Nephron progenitor cell (in vitro differentiated cells): ENCODE data around the gene CACNA1B.

Experiments used
- DNase-seq: peaks from one replicate; pipeline ENCODE4 v3.0.0; 2021
- H3K27ac Mint-ChIP-seq: 2 replicates; pipeline ENCODE4 v1.8.0; 2021; ENCODE audit warnings: mild to moderate bottlenecking, moderate library complexity, mixed read lengths
- H3K27me3 Mint-ChIP-seq: 2 replicates; pipeline ENCODE4 v1.8.0; 2021; ENCODE audit warnings: mild to moderate bottlenecking, low read depth, mixed read lengths; ENCODE audit not compliant: poor library complexity
- H3K36me3 Mint-ChIP-seq: 2 replicates; pipeline ENCODE4 v1.8.0; 2021; ENCODE audit warnings: low read depth, mixed read lengths
- H3K4me1 Mint-ChIP-seq: 2 replicates; pipeline ENCODE4 v1.8.0; 2021; ENCODE audit warnings: mixed read lengths
- H3K4me3 Mint-ChIP-seq: 2 replicates; pipeline ENCODE4 v1.8.0; 2021; ENCODE audit warnings: mild to moderate bottlenecking, moderate library complexity, mixed read lengths
- H3K9me3 Mint-ChIP-seq: 2 replicates; pipeline ENCODE4 v1.8.0; 2021; ENCODE audit warnings: mild to moderate bottlenecking, moderate library complexity, mixed read lengths
- TF ChIP-seq, protein P1 (sequence below): fragments of 200-600 bp; sonication (generic); IDR thresholded peaks from 2 replicates; pipeline ENCODE4 v1.5.0; 2021; ENCODE audit warnings: antibody characterized with exemption

Gene CACNA1B

GRCh38 chr9:137891588-137892423 is 14.2 kb downstream of the CACNA1B start:
- Mint-ChIP-seq H3K27ac (no peak overlapping the region), H3K4me1 (no peaks in the 10 kb centered on the region), H3K9me3 (no peaks in the 10 kb centered on the region), H3K4me3 (no peak overlapping the region), H3K27me3 (peaks cover 3% of the 10 kb centered on the region), H3K36me3 (no peaks in the 10 kb centered on the region)
- no peak for DNase-seq
- TF ChIP-seq, protein P1, sequence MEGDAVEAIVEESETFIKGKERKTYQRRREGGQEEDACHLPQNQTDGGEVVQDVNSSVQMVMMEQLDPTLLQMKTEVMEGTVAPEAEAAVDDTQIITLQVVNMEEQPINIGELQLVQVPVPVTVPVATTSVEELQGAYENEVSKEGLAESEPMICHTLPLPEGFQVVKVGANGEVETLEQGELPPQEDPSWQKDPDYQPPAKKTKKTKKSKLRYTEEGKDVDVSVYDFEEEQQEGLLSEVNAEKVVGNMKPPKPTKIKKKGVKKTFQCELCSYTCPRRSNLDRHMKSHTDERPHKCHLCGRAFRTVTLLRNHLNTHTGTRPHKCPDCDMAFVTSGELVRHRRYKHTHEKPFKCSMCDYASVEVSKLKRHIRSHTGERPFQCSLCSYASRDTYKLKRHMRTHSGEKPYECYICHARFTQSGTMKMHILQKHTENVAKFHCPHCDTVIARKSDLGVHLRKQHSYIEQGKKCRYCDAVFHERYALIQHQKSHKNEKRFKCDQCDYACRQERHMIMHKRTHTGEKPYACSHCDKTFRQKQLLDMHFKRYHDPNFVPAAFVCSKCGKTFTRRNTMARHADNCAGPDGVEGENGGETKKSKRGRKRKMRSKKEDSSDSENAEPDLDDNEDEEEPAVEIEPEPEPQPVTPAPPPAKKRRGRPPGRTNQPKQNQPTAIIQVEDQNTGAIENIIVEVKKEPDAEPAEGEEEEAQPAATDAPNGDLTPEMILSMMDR, result no peak

- no peak overlapping the region for H3K27ac Mint-ChIP-seq
- no peaks in the 10 kb centered on the region for H3K9me3 Mint-ChIP-seq
These were observed 15.0 kb downstream of the CACNA1B start for GRCh38 chr9:137892424-137893191.

GRCh38 chr9:137893670-137894069 is 16.1 kb downstream of the CACNA1B start:
- H3K9me3 Mint-ChIP-seq, result peaks cover 6% of the 10 kb centered on the region
- TF ChIP-seq, protein P1, result no peak
- no peaks in the 10 kb centered on the region for H3K4me1 Mint-ChIP-seq
- no peak for DNase-seq
- no peak overlapping the region for H3K27ac Mint-ChIP-seq
- H3K4me3 Mint-ChIP-seq, result no peak overlapping the region
- H3K36me3 Mint-ChIP-seq, result no peaks in the 10 kb centered on the region
- peaks cover 3% of the 10 kb centered on the region for H3K27me3 Mint-ChIP-seq

More at GRCh38 chr9:137892424-137893191, 15.0 kb downstream of the CACNA1B start:
- no peaks in the 10 kb centered on the region for H3K4me1 Mint-ChIP-seq
- TF ChIP-seq, protein P1, result no peak
- no peaks in the 10 kb centered on the region for H3K36me3 Mint-ChIP-seq
- H3K4me3 Mint-ChIP-seq, result no peak overlapping the region
- DNase-seq, result no peak
- H3K27me3 Mint-ChIP-seq, result peaks cover 3% of the 10 kb centered on the region

- H3K4me3 Mint-ChIP-seq, result no peak overlapping the region
- DNase-seq, result no peak
- TF ChIP-seq, protein P1, result no peak
- peaks cover 6% of the 10 kb centered on the region for H3K27me3 Mint-ChIP-seq
- H3K36me3 Mint-ChIP-seq, result no peaks in the 10 kb centered on the region
- peaks cover 14% of the 10 kb centered on the region for H3K9me3 Mint-ChIP-seq
- H3K4me1 Mint-ChIP-seq, result no peaks in the 10 kb centered on the region
- H3K27ac Mint-ChIP-seq, result no peak overlapping the region
These were observed 22.2 kb downstream of the CACNA1B start for GRCh38 chr9:137899551-137900360.

DNA sequence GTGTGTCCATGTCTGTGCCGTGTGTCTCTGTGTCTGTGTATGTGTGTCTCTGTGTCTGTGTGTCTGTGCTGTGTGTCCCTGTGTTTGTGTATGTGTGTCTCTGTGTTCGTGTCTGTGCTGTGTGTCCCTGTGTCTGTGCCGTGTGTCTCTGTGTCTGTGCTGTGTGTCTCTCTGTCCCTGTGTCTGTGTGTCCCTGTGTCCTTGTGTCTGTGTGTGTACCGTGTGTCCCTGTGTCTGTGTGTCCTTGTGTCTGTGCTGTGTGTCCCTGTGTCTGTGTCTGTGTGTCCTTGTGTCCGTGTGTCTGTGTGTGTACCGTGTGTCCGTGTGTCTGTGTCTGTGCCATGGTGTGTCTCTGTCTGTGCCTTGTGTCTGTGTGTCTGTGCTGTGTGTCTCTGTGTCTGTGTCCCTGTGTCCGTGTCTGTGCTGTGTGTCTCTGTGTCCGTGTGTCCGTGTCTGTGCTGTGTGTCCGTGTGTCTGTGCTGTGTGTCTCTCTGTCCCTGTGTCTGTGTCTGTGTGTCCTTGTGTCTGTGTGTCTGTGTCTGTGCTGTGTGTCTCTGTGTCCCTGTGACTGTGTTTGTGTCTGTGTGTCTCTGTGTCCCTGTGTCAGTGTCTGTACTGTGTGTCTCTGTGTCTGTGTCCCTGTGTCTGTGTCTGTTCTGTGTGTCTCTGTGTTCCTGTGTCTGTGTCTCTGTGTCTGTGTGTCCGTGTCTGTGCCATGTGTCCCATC is 23.2 kb downstream of the CACNA1B start:
- Mint-ChIP-seq H3K4me1 (no peaks in the 10 kb centered on the region), H3K36me3 (no peaks in the 10 kb centered on the region), H3K27me3 (peaks cover 5% of the 10 kb centered on the region), H3K27ac (no peak overlapping the region), H3K9me3 (peaks cover 14% of the 10 kb centered on the region), H3K4me3 (no peak overlapping the region)
- DNase-seq, result no peak
- TF ChIP-seq, protein P1, result no peak
